GM18498 (cell line): ENCODE measurements around the gene GEMIN8.

Experiments used
- ATAC-seq: cut with Tn5 transposase; IDR thresholded peaks from one replicate; pipeline ENCODE4 v1.9.1; 2021; ENCODE audit warnings: mild to moderate bottlenecking, moderate library complexity; ENCODE audit not compliant: unreplicated experiment

Gene GEMIN8

GRCh38 chrX:14029425-14030173 lies at the start of gene GEMIN8:
Gene GEMIN8 (minus strand): TSS chrX:14029892. CDS start chrX:14021478, 8,414 bp downstream.
- ATAC-seq, result peak; percentile 89

GRCh38 chrX:14076639-14077038 lies 46.9 kb upstream of the GEMIN8 start:
- ATAC-seq, result no peak

DNA sequence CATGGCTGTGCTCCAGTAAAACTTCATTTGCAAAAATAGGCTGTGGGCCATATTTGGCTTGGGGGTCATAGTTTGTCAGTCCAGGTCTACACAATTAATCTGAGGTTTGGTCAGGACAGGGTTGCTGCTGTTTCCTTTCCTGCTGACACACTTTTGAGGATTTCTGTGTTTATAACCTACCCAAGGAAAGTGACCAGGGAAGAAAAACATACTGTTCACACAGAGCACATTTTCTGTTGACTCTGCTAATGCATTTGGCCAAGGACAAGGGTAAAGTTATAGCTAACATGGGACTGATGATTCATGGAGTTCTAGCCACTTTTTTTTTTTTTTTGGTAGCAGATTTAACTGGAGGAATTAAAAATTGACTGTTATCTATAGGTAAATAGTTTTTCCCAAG lies 43.9 kb upstream of the GEMIN8 start:
- ATAC-seq, result no peak

DNA sequence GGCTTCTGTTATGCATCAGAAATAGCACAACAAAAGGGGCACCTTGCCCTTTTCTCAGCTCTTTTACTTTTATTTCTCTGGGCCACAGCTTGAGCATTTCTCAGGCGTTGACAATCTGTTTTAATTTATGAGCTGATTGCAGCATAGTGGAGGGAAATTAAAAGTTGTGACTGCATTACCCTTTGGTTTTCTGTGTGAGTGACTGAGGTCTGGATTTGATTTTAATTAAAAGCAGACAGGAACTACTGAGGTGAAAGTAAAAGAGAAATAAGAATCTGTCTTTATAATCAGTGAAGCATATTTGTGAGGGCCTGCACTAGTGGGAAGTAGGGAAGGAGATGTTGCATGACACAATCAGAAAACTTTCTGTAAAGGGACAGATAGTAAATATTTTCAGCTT lies 43.4 kb upstream of the GEMIN8 start:
- ATAC-seq, result no peak

GRCh38 chrX:14065800-14066199 lies 36.1 kb upstream of the GEMIN8 start:
- no peak for ATAC-seq

DNA sequence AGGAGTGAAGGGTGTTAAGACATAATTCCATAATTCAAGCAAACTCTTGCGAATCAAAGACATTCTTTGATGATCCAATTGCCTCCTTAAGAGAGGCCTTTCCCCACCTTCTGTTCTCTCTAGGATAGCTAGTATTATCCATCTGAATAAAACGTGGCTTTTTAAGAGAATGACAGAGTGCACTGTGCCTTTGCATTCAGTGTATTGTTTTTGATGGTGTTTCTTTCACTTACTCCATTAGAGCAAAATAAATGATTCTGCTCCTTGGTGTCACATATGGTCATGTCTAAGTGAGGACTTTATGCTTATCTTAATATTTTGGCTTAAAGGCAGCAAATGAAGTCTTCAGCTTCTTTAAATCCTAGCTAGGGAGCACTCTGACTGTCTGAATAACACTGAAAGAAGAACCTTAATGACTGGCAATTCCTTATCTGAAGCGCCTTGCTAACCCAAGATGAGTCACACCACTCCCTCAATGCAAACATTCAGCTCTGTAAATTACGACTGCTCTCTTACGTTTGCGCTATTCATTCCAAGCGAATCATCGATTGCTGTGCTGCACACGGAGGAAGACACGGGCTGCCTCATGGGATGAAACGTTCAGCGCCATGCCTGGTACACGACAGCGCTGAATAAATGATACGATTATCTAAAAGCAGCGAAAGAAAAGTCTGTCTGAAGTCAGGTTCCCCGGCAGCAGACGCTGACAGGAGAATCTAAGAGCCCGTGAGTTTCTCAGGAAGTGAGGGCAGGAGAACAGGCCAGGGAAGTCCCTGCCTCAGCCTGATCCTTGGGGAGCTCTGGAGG lies 35.1 kb upstream of the GEMIN8 start:
- ATAC-seq, result no peak

DNA sequence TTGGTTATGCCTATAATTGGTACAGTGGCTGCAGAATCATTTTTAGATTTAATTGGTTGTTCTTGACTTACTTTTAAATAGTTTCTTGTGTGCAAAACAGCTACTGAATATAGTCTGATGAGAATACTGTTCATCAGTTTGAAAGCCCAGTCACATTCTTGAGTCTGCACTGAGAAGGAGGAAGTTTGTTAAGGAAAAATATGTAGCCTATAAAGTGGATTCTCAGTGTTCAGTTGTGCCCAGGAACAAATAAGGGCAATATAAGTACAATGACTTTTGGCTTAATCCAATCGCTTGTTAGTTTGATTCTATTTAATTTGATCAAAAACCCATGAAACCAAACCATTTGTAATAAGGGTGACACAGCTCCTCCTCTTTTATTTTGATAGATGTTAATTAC lies 32.8 kb upstream of the GEMIN8 start:
- no peak for ATAC-seq

DNA sequence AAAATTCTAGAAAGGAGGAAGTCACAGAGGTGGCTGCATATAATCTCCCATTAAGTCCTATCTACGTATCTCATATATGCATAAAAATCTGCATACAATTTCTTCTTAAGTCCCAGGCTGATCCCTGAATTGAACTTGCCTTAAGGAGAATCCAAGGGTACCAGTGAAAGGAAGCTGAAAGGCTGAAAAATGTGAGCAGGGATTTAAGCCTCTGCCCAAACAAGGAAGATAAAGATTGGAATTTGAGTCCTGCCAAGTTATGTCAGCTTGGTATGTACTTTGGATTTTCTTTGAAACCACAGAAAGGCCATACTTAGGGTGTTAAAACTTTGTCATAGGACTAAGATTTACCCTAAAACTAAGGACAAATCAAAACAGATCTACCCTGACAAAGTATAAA lies 26.5 kb upstream of the GEMIN8 start:
- ATAC-seq, result no peak

GRCh38 chrX:14051416-14051815 lies 21.7 kb upstream of the GEMIN8 start:
- no peak for ATAC-seq

- ATAC-seq, result no peak
These were observed 21.0 kb upstream of the GEMIN8 start for GRCh38 chrX:14050709-14051108.

DNA sequence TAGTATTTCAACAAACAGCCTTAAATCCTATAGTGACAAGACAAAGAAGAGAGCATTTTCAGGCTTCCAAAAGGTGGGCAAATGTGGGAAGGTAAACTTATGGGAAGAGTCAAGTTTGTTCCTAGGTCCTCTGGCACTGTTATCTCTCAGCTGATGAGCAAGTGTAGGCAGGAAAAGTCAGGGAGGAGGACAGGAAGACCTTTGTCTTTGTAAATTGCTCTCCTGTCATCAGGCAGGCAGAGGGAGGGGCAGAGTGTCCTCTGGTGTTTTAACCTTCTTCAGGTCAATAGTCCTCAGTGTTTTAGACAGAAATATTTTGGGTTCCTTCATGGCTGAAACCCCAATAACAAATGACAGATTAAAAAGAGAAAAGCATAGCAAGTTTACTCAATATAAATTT lies 13.5 kb upstream of the GEMIN8 start:
- no peak for ATAC-seq

- peak; percentile 76 for ATAC-seq
These were observed 9.7 kb upstream of the GEMIN8 start for GRCh38 chrX:14039344-14039743.

- no peak for ATAC-seq
These were observed 8.8 kb upstream of the GEMIN8 start for GRCh38 chrX:14038375-14039085.

GRCh38 chrX:14032406-14032805 lies 2.7 kb upstream of the GEMIN8 start:
- no peak for ATAC-seq

DNA sequence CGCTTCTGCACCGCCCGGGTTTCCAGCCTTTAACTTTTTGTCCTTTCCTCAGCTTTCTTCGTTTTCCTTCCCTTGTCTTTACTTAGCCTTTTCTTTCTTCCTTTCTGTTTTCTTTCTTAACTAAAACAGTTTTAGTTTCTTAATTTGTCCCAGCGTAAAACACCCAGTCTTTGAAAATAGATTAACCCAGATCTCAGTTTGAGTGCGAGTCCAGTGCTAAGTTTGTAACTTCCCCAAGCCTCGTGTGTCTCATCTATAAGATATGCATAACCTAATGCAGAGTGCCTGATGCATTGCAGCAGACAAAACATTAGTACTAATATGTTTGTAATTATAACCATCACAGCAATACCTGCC lies 460 bp upstream of the GEMIN8 start:
- ATAC-seq, result peak; percentile 19

DNA sequence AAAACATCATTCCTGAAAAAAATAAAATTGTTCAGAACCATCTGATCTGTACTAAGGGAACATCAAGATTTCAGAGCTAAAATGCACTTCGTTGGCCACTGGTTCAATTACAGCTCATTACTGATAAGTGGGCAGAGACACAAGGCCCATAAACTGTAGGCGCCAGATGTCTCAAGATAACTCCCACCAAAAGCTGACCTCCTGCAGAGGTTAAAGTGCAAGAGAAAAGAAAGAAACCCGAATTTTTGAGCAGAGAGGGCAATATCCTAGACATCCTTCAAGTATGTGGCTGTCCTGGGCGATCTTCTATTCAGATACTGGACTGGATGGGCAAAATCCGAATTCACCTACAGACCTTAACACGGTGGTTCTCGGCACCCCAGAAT lies 660 bp downstream of the GEMIN8 start:
- ATAC-seq, result no peak

DNA sequence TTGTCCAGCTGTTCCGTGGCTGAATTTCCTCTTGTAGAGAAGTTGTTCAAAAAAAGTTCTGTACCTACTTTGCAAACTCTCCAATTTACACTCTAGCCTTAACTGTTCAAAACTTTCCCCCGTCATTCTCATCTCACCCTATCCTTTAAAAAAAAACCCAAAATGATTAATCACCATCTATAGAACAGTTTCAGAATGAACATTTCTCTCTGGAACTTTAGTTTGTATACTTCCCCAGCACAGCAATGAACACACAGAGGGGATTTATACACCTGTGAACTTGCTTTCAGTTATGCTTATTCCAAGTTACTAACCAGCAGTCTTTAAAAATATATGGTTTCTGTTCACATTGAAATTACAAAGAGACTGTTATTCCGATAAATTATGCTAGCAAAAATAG lies 1.2 kb downstream of the GEMIN8 start:
- no peak for ATAC-seq

GRCh38 chrX:14027511-14028019 lies 2.1 kb downstream of the GEMIN8 start:
- peak; percentile 43 for ATAC-seq

- ATAC-seq, result no peak
These were observed 2.7 kb downstream of the GEMIN8 start for GRCh38 chrX:14027036-14027435.

GRCh38 chrX:14026121-14026520 lies 3.6 kb downstream of the GEMIN8 start:
- ATAC-seq, result no peak

DNA sequence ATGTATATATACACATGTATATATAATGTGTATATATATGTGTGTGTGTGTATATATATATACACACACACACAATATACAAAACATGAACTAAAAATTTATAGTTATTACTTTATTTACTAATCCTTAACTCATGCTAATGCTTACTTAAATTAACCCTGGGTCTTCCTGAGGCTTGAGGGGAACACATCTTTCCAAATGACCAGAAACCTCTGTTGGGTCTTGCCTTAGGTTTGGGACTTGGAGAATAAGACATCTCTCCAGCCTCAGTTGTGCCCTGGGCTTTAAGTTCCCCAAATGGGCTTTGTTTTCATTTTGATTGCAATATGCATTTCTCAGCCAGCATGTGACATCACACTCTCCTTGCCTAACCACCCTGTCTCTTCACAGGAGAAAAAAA lies 7.7 kb downstream of the GEMIN8 start:
- no peak for ATAC-seq

DNA sequence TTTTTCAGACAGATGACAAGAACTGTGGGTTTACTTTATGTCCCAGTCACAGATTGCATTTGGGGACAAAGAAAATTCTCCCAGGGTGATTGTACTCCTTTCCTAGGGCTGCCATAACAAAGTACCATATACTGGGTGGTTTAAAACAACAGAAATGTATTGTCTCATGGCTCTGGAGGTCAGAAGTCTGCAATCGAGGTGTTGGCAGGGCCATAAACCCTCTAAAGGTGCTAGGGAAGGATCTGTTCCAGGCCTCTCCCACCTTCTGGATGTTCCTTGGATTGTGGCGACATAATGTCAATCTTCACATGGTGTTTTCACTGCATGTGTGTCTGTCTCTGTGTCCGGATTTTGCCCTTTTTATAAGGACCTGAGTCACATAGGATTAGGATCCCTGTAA lies 12.3 kb downstream of the GEMIN8 start:
- no peak for ATAC-seq
